ENCODE data around the gene CDK14.

- TF ChIP-seq CTCF (IDR thresholded peaks at IDR 0.05) = no peak
- no peak for TF ChIP-seq POLR2A (IDR thresholded peaks at IDR 0.05)
Measured at GRCh38 chr7:91137788-91138368, 541.8 kb downstream of the CDK14 start.
